Lower leg skin (tissue), 3 donors: Measurements from ENCODE around the gene CTSH.

Experiments
- CTCF ChIP-seq, 3 donors: fragments of 450-650 bp; IDR thresholded peaks; one replicate each; pipeline ENCODE4 v1.5.1; 2016; ENCODE audit warnings: antibody characterized with exemption in 3 of 3, mild to moderate bottlenecking in 3 of 3, moderate library complexity in 2 of 3
- POLR2A ChIP-seq, 2 donors: fragments of 450-650 bp; IDR thresholded peaks; one replicate each; pipeline ENCODE4 v1.6.1; 2016 to 2017; ENCODE audit warnings: antibody characterized with exemption in 2 of 2, mild to moderate bottlenecking in 1 of 2, moderate library complexity in 1 of 2

GRCh38 chr15:78921940-78922339 is 22.9 kb downstream of the CTSH start:
- TF ChIP-seq CTCF (IDR thresholded peaks at IDR 0.05): no peak
- no peak for TF ChIP-seq POLR2A (IDR thresholded peaks at IDR 0.05)
